Measurements from ENCODE around the gene GPR83.
"Not testable (repeated sequence)": the region's sequence is repeated elsewhere in the genome, so short reads cannot be mapped to it uniquely, and the experiment has no call there.

DNA sequence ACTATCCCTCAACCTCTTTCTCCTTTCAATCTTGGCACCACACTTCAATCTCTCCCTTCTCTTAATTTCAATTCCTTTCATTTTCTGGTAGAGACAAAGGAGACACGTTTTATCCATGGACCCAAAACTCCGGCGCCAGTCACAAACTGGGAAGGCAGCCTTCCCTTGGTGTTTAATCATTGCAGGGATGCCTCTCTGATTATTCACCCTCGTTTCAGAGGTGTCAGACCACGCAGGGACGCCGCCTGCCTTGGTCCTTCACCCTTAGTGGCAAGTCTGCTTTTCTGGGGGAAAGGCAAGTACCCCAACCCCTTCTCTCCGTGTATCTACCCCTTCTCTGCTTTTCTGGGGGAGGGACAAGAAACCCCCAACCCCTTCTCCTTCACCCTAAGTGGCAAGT, 54.9 kb downstream of the GPR83 start:
- not testable (repeated sequence) for TF ChIP-seq CTCF (conservative IDR thresholded peaks at IDR 0.05); EZH2 (IDR thresholded peaks at IDR 0.05; ENCODE audit: low read depth)

Data from PC-9 (cell line).